HG02884 (cell line): ENCODE results near the gene NECAP2.

ENCODE experiments used
- ATAC-seq: cut with Tn5 transposase; IDR thresholded peaks from one replicate; pipeline ENCODE4 v1.9.1; 2021; ENCODE audit warnings: mild to moderate bottlenecking, moderate library complexity; ENCODE audit not compliant: unreplicated experiment

The NECAP2 gene

GRCh38 chr1:16440470-16441281 is at the start of gene NECAP2:
NECAP2 (plus strand) TSS chr1:16440724; CDS start chr1:16440762, 38 bp downstream.
- ATAC-seq, result peak; percentile 69

DNA sequence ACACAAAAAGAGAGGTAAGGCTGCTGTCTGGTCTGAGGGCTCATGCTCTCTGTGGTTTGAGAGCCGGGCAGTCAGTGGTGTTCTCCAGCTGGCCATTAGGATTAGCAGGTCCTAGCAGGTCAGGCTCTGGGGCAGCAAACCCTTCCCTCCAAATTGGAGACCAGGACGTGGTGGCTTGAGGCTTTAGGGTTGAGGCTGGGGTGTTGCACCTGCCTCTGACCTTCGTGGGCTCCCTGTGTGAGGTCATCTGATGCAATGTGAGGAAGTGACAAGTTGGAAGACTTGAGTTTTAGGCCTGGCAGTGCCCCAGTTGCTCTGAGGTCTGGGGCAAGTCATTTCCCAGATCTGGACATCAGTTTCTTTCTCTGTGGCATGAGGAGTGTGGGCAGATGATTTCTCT is 49.1 kb upstream of the NECAP2 start:
- no peak for ATAC-seq

DNA sequence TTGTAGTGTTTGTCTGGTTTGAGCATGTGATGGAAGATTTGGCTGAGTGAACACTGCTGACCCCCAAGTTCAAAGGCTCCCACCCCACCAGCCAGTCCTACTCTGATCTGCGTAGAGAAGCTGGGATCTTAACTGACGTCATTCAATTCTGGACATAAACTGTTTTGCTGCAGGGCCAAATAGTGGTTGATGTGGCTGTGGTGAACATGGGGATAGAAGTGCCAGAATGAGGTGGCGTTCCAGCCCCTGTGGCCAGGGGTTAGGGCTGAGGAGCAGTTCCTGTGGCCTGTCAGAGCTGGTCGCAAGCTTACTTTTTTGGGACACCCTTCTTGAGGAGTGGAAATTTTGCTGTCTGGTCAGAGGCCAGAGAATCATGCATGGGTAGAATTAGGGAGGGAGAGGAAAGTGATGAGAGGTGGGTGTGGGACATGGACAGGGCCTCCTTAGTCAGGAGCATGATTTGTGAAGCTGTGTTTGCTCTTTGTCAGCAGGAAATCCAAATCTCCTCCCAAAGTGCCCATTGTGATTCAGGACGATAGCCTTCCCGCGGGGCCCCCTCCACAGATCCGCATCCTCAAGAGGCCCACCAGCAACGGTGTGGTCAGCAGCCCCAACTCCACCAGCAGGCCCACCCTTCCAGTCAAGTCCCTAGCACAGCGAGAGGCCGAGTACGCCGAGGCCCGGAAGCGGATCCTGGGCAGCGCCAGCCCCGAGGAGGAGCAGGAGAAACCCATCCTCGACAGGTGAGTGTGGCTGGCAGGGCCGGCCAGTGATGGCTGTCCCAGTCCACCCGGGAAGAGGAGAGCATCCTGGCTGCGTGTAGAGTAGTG is 47.6 kb upstream of the NECAP2 start:
- ATAC-seq, result no peak

DNA sequence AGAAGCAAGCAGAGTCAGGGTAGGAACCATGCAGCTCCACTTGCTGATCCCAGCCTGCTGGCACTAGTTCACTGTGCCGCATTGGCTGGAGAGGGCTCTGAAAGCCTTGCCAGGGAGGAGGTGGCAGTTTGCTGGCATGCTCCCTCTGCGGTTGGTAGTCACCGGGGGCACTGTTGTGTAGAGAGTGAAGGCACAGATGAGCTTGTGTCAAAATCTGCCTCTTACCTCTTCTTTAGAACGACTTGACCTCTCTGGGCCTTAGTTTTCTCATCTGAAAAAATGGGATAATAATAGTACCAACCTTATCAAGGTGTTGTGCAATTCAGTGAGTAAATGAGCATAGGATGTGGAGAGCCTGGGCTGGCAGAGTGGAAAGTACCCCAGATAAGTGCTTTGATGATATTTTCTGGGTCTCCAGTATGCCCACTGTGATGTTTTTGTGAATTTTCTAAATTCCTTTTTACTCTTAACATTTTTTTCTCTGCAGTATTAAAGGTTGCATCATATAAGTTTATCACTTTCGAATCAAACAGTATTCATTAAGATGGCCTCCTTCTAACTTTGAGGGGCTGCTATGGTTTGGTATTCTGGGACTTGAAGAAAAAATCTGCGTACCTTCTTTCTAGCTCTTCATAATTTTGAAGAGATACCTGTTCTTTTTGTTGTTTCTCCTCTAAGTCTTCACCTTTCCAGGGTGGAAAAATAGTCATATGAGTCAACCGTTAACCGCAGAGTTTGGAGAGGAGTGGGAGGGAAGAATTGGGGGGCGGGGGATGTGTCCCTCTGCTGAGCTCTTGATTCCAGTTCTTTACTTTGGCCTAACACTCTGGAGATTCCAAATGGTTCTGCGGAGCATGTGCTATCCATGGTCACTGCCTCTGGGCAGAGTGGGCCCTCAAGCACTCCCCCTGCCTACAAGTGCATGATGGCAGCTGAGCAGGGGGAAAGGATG is 46.7 kb upstream of the NECAP2 start:
- no peak for ATAC-seq

DNA sequence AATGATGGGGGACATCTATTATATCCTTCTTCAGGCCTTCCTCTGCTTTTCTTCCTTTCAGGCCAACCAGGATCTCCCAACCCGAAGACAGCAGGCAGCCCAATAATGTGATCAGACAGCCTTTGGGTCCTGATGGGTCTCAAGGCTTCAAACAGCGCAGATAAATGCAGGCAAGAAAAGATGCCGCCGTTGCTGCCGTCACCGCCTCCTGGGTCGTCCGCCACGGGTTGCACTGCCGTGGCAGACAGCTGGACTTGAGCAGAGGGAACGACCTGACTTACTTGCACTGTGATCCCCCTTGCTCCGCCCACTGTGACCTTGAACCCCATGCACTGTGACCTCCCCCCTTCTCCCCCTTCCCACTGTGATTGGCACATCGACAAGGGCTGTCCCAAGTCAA is 45.5 kb upstream of the NECAP2 start:
- ATAC-seq, result no peak

GRCh38 chr1:16396591-16396990 is 43.9 kb upstream of the NECAP2 start:
- ATAC-seq, result no peak

DNA sequence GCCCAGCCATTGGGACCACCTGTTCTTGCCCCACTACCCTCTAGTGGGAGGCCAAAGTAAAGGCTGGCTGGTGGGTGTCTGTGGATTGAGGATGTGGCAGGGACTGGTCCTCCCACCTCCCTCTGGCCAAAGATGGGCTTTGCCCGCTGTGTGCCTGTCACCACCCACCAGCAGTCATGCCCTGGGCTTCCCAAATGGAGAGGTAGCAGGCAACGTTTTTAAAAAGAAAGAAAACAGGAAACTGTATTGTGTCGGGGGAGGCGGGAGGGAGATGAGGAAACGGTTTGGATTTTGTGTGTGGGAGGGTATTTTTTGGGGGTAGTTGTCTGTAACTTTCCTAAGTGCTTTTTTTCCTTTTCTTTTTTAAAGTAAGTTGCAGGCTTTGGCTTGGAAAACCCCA is 43.4 kb upstream of the NECAP2 start:
- ATAC-seq, result no peak

DNA sequence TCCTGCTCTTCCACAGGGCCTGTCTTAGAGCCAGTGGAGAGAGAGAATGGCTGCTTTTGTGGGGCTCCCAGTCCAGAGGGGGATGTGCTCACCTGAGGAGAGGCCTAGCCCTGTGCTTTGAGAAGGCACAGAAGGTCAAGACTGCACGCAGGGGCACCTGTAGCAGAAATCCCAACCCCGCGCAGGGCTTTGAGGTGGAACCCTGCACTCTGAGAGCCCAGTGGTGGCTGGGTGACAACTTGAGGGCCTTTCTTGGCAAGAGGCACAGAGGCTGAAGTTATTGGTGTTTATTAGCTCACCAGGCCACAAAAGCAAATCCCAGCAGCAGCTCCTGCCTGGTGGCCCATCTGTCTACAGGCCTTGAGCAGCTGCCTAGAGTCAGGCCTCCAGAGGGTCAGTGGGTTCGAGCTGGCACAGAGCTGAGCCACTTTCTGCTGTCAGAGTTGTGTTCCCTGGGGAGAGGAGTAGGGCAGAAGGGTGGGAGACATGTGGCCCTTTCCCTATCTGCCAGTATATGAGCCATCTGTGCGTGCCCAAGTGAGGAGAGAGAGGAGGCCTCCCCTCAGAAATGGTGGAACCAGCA is 42.1 kb upstream of the NECAP2 start:
- no peak for ATAC-seq

DNA sequence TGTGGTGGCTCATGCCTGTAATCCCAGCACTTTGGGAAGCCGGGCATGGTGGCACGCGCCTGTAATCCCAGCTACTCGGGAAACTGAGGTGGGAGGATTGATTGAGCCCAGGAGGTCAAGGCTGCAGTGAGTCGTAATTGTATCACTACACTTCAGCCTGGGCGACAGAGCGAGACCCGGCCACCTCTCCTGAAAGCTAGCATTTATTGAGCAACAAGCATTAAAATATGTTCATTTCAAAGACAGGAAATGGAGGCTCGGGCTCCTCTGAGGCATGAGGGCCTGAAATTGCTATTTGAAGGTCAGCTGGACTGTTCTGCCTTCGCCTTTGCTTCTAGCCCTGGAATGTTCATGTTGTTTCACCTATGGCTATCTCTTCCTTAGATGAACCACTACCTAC is 37.8 kb upstream of the NECAP2 start:
- ATAC-seq, result no peak

- ATAC-seq, result no peak
Measured at GRCh38 chr1:16405441-16405840, 35.1 kb upstream of the NECAP2 start.

GRCh38 chr1:16406868-16407267 is 33.7 kb upstream of the NECAP2 start:
- ATAC-seq, result no peak

GRCh38 chr1:16409536-16410152 is 30.9 kb upstream of the NECAP2 start:
- ATAC-seq, result no peak

GRCh38 chr1:16410803-16411202 is 29.7 kb upstream of the NECAP2 start:
- no peak for ATAC-seq

DNA sequence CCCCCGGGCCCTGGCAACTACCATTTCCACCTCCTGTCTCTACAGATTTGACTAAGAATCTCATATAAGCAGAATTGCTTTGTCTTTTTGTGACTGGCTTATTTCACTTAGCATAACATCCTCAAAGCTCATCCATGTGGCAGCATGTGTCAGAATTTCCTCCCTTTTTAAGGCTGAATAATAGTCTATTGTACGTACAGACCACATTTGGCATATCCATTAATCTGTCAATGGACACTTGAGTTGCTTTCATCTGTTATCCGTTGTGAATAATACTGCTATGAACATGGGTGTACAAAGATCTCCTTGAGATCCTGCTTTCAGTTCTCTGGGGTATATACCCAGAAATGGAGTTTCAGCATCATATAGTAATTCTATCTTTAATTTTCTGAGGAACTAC is 27.3 kb upstream of the NECAP2 start:
- no peak for ATAC-seq

DNA sequence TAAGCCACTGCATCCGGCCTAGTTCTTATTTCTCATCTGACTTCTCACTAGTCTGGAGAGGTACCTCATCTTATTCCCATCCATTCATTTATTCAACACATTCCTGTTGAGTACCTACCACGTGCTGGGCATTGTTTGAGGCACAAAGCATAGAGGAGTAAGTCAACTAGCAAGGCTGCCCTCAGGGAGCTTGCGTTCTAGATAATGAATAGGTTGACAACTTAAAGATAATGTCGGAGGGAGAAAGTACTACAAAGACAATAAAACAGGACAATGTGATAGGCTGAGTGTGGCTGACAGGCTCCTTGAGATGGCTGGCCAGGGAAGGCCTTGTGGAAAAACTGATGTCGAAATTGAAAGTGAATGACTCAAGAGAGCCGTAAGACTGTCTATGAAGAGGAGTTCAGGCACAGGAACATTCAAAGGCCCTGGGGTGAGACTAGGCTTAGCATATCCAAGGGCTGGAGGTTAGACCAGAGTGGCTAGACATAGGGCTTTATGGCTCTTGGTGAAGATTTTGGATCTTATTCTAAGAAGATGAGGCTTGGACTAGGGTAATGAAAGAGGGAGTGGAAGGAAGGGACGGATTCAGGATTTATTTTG is 21.6 kb upstream of the NECAP2 start:
- no peak for ATAC-seq

GRCh38 chr1:16420424-16421118 is 20.0 kb upstream of the NECAP2 start:
- ATAC-seq, result no peak

DNA sequence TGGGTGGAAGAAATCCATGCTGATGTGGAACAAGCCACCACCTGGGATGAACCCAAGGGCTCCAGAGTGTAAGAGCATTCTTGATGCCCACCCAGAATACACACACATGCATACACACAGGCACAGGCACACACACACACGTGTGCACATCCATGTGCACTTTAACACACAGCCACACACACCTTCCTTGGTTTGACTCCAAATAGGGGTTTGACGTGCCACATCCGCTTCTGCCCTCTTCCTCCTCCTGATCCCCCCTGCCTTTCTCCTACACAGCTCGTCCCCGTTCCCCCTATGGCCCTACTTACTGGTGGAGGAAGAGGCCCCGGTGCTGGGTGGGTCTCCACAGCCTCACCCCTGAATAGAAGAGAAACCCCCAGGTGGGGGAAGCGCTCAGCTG is 19.3 kb upstream of the NECAP2 start:
- no peak for ATAC-seq

DNA sequence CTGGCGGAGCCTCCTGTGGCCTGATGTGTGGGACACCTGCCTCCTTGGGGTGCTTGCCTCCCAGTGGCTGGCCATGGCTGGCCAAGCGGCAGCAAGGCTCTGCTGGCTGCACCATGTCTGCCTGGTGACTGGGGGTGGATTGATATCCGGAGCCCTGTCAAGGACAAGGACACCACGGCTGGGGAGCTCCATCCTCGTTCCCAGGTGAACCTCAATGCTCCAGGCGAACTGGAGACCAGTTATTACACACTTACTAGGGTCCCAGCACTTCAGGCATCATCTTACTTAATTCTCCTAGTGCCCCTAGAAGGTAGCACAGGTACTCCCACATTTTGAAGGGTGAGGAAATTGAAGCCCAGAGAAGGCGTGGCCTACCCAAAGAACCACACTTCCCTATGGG is 18.5 kb upstream of the NECAP2 start:
- ATAC-seq, result no peak
